GM10248 (cell line): ENCODE data around the gene ZBTB7C.

Experiments used
- CTCF ChIA-PET: fragments of 300-600 bp; sonication (Branson Sonifier 250); formaldehyde crosslinking; extraction: SDS; loops from one replicate; lab custom pipeline; 2021; ENCODE audit warnings: antibody characterized with exemption; lab: Yijun Ruan, JAX
- POLR2A ChIA-PET: fragments of 350-650 bp; sonication (Branson Sonifier 250); formaldehyde crosslinking; extraction: SDS; loops from one replicate; lab custom pipeline; 2020; ENCODE audit warnings: antibody characterized with exemption; lab: Yijun Ruan, JAX
- DNase-seq: peaks from one replicate; pipeline ENCODE4 v3.0.0; 2012; ENCODE audit errors: extremely low spot score
- TF ChIP-seq, protein P1 (sequence below): IDR thresholded peaks from 2 replicates; pipeline ENCODE4 v1.5.1; 2012; ENCODE audit warnings: mild to moderate bottlenecking, low read depth; ENCODE audit errors: extremely low read depth, missing control alignments, control extremely low read depth

The ZBTB7C gene

DNA sequence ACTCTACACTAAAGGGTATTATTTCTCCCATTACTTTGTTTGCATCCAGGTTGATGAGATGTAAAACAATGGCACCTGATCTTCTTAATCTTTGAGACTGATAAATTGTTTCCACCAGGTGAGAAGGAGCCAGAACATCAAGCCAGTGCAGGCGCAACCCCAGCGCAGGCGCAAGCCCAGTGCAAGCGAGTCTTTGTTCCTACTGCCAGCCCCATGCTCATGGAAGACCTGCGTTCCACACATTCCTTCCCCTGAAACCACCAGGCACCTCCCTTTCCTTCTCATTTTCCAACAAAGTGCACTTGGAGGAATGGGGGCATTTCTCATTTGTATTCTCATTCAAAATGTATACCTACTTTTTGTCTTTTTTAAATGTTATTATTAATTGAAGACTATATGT lies 290.0 kb downstream of the ZBTB7C start:
- TF ChIP-seq, protein P1, sequence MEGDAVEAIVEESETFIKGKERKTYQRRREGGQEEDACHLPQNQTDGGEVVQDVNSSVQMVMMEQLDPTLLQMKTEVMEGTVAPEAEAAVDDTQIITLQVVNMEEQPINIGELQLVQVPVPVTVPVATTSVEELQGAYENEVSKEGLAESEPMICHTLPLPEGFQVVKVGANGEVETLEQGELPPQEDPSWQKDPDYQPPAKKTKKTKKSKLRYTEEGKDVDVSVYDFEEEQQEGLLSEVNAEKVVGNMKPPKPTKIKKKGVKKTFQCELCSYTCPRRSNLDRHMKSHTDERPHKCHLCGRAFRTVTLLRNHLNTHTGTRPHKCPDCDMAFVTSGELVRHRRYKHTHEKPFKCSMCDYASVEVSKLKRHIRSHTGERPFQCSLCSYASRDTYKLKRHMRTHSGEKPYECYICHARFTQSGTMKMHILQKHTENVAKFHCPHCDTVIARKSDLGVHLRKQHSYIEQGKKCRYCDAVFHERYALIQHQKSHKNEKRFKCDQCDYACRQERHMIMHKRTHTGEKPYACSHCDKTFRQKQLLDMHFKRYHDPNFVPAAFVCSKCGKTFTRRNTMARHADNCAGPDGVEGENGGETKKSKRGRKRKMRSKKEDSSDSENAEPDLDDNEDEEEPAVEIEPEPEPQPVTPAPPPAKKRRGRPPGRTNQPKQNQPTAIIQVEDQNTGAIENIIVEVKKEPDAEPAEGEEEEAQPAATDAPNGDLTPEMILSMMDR: no peak
- no peak for DNase-seq
- CTCF ChIA-PET: interaction anchor here (1.0 kb wide), 1 partner anchor 21 kb away, joined by 3 read pairs; no protein-coding TSS in a partner anchor
- POLR2A ChIA-PET: no interaction called here

DNA sequence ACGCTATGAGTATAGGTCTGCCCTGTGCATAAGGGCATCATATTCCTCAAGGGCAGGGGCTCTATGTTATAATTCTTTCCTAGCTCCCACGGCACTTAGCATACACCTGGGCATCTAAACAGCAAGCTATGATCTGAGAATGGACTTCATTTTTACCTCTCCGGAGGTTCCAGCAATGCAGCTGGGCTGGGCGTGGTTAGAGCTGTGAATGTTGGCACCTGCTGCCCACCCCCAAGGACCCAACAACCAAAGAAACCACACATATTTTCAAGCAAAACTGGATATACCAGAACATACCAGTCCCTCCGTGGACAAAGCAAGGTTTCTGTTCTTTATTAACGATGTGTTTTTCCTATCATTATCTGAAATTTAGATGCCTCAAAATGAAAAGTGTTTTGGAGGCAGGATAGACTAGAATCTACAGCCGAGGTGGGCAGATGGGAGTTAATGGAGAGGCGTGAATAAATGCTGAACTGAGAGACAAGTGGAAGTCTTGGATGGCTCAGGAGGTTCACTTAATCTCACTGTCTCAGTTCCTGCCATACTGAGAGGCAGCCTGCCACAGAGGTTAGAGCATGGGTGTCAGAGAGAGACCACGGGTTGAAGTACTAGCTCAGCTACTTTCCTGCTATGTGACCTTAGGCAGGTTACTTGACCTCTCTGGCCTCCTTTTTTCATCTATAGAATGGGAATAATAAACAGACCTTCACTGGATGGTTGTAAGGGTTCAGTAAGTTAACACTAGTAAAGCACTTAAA lies 292.1 kb downstream of the ZBTB7C start:
- no peak for DNase-seq
- TF ChIP-seq, protein P1: no peak
- POLR2A ChIA-PET: no interaction called here
- CTCF ChIA-PET: no interaction called here

DNA sequence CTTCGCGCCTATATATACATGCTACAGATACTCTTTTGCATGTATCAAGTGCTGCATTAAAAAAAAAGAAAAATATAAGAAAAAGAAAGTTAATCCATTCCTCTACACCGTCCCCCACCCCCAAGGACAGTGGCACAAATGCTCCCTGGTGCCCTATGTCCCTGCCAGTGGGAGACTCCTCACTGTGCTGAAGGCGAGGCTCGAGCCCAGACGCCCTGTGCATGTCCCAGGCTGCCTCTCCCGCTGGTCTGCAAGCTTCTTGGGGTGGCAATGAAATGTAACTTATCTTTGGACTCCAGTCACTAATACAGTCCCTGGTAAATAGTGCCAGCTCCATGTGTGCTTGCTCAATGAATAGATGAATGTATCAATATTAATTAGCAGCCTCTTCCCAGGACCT lies 293.2 kb downstream of the ZBTB7C start:
- TF ChIP-seq, protein P1: no peak
- CTCF ChIA-PET: no interaction called here
- POLR2A ChIA-PET: no interaction called here

DNA sequence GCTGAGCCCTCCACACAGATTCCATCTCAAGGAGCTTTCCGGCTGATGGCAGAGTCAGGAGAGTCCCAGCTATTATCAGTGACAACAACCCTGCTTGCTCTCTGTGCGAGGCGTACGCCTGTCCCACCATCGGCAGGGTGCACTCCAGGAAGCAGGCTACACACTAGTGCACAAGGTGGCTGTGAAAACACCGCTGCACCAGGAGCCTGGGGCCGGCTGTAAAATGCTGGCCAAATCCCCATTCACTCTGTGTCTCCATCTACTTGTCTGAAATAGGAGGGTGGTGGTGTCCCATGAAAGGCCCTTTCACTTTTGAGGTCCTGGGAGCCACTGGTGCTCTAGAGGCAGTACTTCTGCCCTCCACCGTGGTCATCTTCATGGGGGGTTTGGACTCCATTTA lies 295.5 kb downstream of the ZBTB7C start:
- TF ChIP-seq, protein P1: no peak

More for the DNA sequence above, 293.2 kb downstream of the ZBTB7C start:
- no peak for DNase-seq

DNA sequence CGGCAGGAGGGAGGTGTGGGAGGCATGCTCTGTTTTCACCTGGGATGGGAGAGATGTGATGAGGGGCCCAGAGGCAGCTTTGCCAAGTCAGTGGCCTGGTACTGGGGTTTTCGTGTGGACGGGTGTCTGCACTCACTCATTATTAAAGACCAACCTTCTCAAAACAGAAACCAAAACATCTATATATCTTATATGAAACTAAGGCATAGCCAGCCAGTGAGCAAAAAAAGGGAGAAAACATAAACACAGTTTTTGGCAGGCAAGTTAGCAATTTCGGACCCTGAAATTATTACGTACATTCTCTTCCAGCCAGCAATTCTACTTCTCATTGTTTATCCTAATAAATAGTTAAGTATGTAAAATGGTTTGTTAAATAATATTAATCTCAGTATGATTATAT lies 297.6 kb downstream of the ZBTB7C start:
- DNase-seq: no peak
- CTCF ChIA-PET: no interaction called here
- TF ChIP-seq, protein P1: no peak
- POLR2A ChIA-PET: no interaction called here

More for the DNA sequence above, 295.5 kb downstream of the ZBTB7C start:
- POLR2A ChIA-PET: no interaction called here
- CTCF ChIA-PET: no interaction called here
- DNase-seq: no peak

DNA sequence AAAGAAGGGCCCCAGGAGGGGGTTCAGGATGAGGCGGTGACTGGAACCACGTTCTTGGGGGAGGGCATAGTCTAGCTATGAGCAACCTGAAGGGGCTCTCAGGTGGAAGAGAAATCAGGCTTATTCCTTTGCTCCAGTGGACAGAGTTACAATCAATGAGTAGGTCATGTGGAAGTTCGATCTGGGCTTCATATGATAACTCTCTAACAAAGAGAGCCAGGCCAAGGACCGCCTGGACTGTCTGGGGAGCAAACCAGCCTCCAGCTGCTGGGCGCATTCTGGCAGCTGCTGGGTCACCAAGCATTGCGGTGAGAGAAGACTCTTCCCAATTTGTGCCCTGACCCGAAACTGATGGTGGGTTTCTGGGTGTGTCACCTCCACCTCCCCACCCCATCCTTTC lies 298.4 kb downstream of the ZBTB7C start:
- ChIA-PET POLR2A (no interaction called here), CTCF (no interaction called here)

More for the DNA sequence above, 298.4 kb downstream of the ZBTB7C start:
- TF ChIP-seq, protein P1: no peak
- no peak for DNase-seq
